ENCODE measurements around the gene SLIT1.

DNA sequence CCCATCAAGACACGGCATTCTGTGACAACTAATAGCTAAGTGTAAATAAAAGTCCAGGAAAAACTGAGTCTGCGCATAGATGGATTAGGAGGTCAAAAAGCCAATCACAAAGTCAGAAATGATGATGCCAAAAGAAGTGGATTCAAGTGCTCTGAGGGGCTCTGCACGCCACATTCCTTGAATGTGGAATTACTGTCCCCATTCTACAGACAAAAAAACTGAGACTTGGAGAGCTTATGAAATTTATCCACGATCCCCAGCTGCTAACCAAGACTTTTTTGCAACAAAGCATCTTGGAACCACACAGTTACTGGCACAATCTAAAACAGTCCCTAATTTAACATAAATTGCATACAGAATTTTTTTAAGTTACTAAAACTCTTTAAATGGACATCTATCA is 49.6 kb upstream of the SLIT1 start:
- no peak for TF ChIP-seq POLR2A (IDR thresholded peaks at IDR 0.05)
- TF ChIP-seq, protein P1, sequence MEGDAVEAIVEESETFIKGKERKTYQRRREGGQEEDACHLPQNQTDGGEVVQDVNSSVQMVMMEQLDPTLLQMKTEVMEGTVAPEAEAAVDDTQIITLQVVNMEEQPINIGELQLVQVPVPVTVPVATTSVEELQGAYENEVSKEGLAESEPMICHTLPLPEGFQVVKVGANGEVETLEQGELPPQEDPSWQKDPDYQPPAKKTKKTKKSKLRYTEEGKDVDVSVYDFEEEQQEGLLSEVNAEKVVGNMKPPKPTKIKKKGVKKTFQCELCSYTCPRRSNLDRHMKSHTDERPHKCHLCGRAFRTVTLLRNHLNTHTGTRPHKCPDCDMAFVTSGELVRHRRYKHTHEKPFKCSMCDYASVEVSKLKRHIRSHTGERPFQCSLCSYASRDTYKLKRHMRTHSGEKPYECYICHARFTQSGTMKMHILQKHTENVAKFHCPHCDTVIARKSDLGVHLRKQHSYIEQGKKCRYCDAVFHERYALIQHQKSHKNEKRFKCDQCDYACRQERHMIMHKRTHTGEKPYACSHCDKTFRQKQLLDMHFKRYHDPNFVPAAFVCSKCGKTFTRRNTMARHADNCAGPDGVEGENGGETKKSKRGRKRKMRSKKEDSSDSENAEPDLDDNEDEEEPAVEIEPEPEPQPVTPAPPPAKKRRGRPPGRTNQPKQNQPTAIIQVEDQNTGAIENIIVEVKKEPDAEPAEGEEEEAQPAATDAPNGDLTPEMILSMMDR (IDR thresholded peaks at IDR 0.05 in 4 of 5, conservative IDR thresholded peaks at IDR 0.05 in 1 of 5), result no peak
